HEK293 (cell line): ENCODE results near the gene TEPSIN.

ENCODE experiments used
- SP3 ChIP-seq: fragments of 450-650 bp; formaldehyde crosslinking; IDR thresholded peaks from 2 replicates; pipeline ENCODE4 v1.5.1; 2016; ENCODE audit warnings: missing biosample characterization, missing genetic modification characterization
- YY1 ChIP-seq: fragments of 450-650 bp; formaldehyde crosslinking; IDR thresholded peaks from 2 replicates; pipeline ENCODE4 v1.5.1; 2018; ENCODE audit warnings: missing biosample characterization, missing genetic modification characterization
- ZNF10 ChIP-seq: fragments of 450-650 bp; formaldehyde crosslinking; IDR thresholded peaks from 2 replicates; pipeline ENCODE4 v1.5.1; 2017; ENCODE audit warnings: missing biosample characterization, missing genetic modification characterization
- ZNF114 ChIP-seq: fragments of 450-650 bp; formaldehyde crosslinking; IDR thresholded peaks from 2 replicates; pipeline ENCODE4 v1.5.0; 2017; ENCODE audit warnings: missing biosample characterization, missing genetic modification characterization
- ZNF133 ChIP-seq: fragments of 450-650 bp; formaldehyde crosslinking; IDR thresholded peaks from 2 replicates; pipeline ENCODE4 v1.5.1; 2016; ENCODE audit warnings: missing biosample characterization, missing genetic modification characterization
- ZNF138 ChIP-seq: fragments of 450-650 bp; formaldehyde crosslinking; IDR thresholded peaks from 2 replicates; pipeline ENCODE4 v1.5.1; 2016; ENCODE audit warnings: missing biosample characterization, missing genetic modification characterization, borderline replicate concordance
- ZNF169 ChIP-seq: fragments of 450-650 bp; formaldehyde crosslinking; IDR thresholded peaks from 2 replicates; pipeline ENCODE4 v1.5.1; 2016; ENCODE audit warnings: missing biosample characterization, missing genetic modification characterization
- ZNF24 ChIP-seq: fragments of 450-650 bp; formaldehyde crosslinking; IDR thresholded peaks from 2 replicates; pipeline ENCODE4 v1.5.1; 2016; ENCODE audit warnings: missing biosample characterization, missing genetic modification characterization
- ZNF777 ChIP-seq: fragments of 450-650 bp; formaldehyde crosslinking; IDR thresholded peaks from 2 replicates; pipeline ENCODE4 v1.5.1; 2017; ENCODE audit warnings: missing biosample characterization, missing genetic modification characterization, borderline replicate concordance
- TF ChIP-seq, protein P1 (sequence below): fragments of 450-650 bp; formaldehyde crosslinking; IDR thresholded peaks from 2 replicates; pipeline ENCODE4 v1.5.1; 2016; ENCODE audit warnings: missing biosample characterization, missing genetic modification characterization
- TF ChIP-seq, protein P2 (sequence below): fragments of 450-650 bp; formaldehyde crosslinking; IDR thresholded peaks from 2 replicates; pipeline ENCODE4 v1.5.1; 2016; ENCODE audit warnings: missing biosample characterization, missing genetic modification characterization
- TF ChIP-seq, protein P3 (sequence below): fragments of 450-650 bp; formaldehyde crosslinking; IDR thresholded peaks from 2 replicates; pipeline ENCODE4 v1.5.1; 2016; ENCODE audit warnings: missing biosample characterization, missing genetic modification characterization, low read depth
- TF ChIP-seq, protein P4 (sequence below): fragments of 450-650 bp; formaldehyde crosslinking; IDR thresholded peaks from 2 replicates; pipeline ENCODE4 v1.5.1; 2016; ENCODE audit warnings: missing biosample characterization, missing genetic modification characterization

DNA sequence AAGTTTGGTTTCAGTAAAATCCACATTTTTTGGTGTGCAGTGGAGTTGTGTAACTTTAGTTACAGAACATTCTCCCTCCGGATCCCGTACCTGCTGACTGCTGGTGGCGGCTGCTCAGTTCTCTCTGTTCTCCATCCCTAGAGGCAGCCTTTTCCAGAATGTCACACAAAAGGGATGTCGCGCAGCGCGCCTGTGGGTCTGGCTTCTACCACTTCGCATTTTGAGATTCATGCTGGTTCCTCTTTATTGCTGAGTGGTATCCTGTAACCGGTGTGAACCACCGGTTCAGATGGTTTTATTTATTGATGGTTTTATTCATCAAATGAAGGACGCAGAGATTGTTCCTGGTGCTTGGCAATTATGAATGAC lies 15.1 kb downstream of the TEPSIN start:
- TF ChIP-seq, protein P1, sequence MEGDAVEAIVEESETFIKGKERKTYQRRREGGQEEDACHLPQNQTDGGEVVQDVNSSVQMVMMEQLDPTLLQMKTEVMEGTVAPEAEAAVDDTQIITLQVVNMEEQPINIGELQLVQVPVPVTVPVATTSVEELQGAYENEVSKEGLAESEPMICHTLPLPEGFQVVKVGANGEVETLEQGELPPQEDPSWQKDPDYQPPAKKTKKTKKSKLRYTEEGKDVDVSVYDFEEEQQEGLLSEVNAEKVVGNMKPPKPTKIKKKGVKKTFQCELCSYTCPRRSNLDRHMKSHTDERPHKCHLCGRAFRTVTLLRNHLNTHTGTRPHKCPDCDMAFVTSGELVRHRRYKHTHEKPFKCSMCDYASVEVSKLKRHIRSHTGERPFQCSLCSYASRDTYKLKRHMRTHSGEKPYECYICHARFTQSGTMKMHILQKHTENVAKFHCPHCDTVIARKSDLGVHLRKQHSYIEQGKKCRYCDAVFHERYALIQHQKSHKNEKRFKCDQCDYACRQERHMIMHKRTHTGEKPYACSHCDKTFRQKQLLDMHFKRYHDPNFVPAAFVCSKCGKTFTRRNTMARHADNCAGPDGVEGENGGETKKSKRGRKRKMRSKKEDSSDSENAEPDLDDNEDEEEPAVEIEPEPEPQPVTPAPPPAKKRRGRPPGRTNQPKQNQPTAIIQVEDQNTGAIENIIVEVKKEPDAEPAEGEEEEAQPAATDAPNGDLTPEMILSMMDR (tag by site-specific recombination): no peak
- TF ChIP-seq ZNF10 (tag by site-specific recombination) (no peak), ZNF777 (tag by site-specific recombination) (no peak), ZNF114 (tag by site-specific recombination) (no peak), ZNF24 (no peak), ZNF138 (tag by site-specific recombination) (no peak), SP3 (no peak), ZNF169 (tag by site-specific recombination) (no peak), YY1 (tag by site-specific recombination) (no peak), ZNF133 (tag by site-specific recombination) (no peak)
- TF ChIP-seq, protein P2, sequence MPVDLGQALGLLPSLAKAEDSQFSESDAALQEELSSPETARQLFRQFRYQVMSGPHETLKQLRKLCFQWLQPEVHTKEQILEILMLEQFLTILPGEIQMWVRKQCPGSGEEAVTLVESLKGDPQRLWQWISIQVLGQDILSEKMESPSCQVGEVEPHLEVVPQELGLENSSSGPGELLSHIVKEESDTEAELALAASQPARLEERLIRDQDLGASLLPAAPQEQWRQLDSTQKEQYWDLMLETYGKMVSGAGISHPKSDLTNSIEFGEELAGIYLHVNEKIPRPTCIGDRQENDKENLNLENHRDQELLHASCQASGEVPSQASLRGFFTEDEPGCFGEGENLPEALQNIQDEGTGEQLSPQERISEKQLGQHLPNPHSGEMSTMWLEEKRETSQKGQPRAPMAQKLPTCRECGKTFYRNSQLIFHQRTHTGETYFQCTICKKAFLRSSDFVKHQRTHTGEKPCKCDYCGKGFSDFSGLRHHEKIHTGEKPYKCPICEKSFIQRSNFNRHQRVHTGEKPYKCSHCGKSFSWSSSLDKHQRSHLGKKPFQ: no peak
- TF ChIP-seq, protein P3, sequence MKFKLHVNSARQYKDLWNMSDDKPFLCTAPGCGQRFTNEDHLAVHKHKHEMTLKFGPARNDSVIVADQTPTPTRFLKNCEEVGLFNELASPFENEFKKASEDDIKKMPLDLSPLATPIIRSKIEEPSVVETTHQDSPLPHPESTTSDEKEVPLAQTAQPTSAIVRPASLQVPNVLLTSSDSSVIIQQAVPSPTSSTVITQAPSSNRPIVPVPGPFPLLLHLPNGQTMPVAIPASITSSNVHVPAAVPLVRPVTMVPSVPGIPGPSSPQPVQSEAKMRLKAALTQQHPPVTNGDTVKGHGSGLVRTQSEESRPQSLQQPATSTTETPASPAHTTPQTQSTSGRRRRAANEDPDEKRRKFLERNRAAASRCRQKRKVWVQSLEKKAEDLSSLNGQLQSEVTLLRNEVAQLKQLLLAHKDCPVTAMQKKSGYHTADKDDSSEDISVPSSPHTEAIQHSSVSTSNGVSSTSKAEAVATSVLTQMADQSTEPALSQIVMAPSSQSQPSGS (tag by site-specific recombination): no peak
- TF ChIP-seq, protein P4, sequence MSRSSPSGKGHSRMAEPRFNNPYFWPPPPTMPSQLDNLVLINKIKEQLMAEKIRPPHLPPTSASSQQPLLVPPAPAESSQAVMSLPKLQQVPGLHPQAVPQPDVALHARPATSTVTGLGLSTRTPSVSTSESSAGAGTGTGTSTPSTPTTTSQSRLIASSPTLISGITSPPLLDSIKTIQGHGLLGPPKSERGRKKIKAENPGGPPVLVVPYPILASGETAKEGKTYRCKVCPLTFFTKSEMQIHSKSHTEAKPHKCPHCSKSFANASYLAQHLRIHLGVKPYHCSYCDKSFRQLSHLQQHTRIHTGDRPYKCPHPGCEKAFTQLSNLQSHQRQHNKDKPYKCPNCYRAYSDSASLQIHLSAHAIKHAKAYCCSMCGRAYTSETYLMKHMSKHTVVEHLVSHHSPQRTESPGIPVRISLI (tag by site-specific recombination): no peak
